ENCODE results near the gene RNASET2.
"Not testable (repeated sequence)": the region's sequence is repeated elsewhere in the genome, so short reads cannot be mapped to it uniquely, and the experiment has no call there.

The RNASET2 gene

GRCh38 chr6:166969390-166970002 lies 13.1 kb upstream of the RNASET2 start:
- no peak for ATAC-seq

GRCh38 chr6:166966268-166966667 lies 9.9 kb upstream of the RNASET2 start:
- ATAC-seq: no peak

GRCh38 chr6:166960609-166960978 lies 4.2 kb upstream of the RNASET2 start:
- no peak for ATAC-seq

GRCh38 chr6:166959911-166960608 lies 3.7 kb upstream of the RNASET2 start:
- no peak for ATAC-seq

GRCh38 chr6:166958926-166959861 lies 2.8 kb upstream of the RNASET2 start:
- no peak for ATAC-seq

- no peak for ATAC-seq
These were observed 1.4 kb upstream of the RNASET2 start for GRCh38 chr6:166957805-166958076.

- peak in 1 of 2 donors; percentile 5 for ATAC-seq
These were observed 896 bp upstream of the RNASET2 start for GRCh38 chr6:166957087-166957804.

GRCh38 chr6:166955865-166956443 lies 396 bp downstream of the RNASET2 start:
- ATAC-seq: peak; percentile 6 to 7

- ATAC-seq: no peak
These were observed 1.1 kb downstream of the RNASET2 start for GRCh38 chr6:166955121-166955864.

- ATAC-seq: no peak
These were observed 2.1 kb downstream of the RNASET2 start for GRCh38 chr6:166954118-166954713.

- ATAC-seq: no peak
These were observed 3.5 kb downstream of the RNASET2 start for GRCh38 chr6:166952567-166953486.

GRCh38 chr6:166952121-166952520 lies 4.2 kb downstream of the RNASET2 start:
- ATAC-seq: no peak

GRCh38 chr6:166951670-166952060 lies 4.7 kb downstream of the RNASET2 start:
- no peak for ATAC-seq

- ATAC-seq: peak; percentile 93 to 94
These were observed 5.3 kb downstream of the RNASET2 start for GRCh38 chr6:166950892-166951669.

- ATAC-seq: peak; percentile 31 to 47
These were observed 5.9 kb downstream of the RNASET2 start for GRCh38 chr6:166950443-166950821.

- ATAC-seq: no peak
These were observed 6.6 kb downstream of the RNASET2 start for GRCh38 chr6:166949528-166950442.

GRCh38 chr6:166948724-166949123 lies 7.6 kb downstream of the RNASET2 start:
- not testable (repeated sequence) for ATAC-seq

- no peak for ATAC-seq
These were observed 9.1 kb downstream of the RNASET2 start for GRCh38 chr6:166947251-166947650.
